ENCODE results near the gene GSN. TPM values are rescaled to one million over a fixed set of nuclear protein-coding genes. Genes with fewer than 3 reads are reported as not detected.

GSN gene
- total and polyA plus RNA-seq, 4 donors = 18.8 to 402 (median 51.6) TPM

DNA sequence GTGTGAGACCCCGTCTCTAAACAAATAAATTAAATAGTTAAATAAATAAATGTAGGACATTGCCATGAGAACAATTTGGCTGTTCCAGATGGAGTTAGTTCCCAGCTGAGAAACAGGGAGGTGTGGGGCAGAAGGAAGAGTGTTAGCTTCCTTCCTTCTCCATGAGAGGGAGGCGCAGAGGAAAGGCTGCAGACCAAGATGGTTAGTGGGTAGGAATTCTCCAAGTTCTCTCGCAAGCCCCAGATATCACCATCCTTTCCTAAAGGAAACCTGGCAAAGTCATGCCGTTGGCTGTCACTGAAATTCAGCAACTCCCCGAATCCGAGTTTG, 33.2 kb upstream of the GSN start:
- Histone ChIP-seq H3K9me3 (ENCODE audit: control insufficient read depth in 4 of 4, low read length in 3 of 4) (no peaks in the 10 kb centered on the region), H3K4me3 (ENCODE audit: low read depth in 1 of 3, low read length in 3 of 3) (no peak overlapping the region), H3K27ac (ENCODE audit: low read depth in 1 of 2, low read length in 2 of 2) (no peak overlapping the region), H3K4me1 (ENCODE audit: control insufficient read depth in 4 of 4, insufficient read depth in 4 of 4, low read length in 3 of 4) (no peaks in the 10 kb centered on the region), H3K27me3 (ENCODE audit: control insufficient read depth in 4 of 4, insufficient read depth in 4 of 4, low read length in 3 of 4) (no peaks in the 10 kb centered on the region), H3K36me3 (ENCODE audit: control insufficient read depth in 4 of 4, insufficient read depth in 3 of 4, low read depth in 1 of 4, low read length in 3 of 4) (peaks cover 0 to 2% (median 0%) of the 10 kb centered on the region in 4 donors), H3K9ac (ENCODE audit: low read depth in 1 of 2, low read length in 2 of 2) (no peak overlapping the region)
- no peak for DNase-seq (ENCODE audit: low spot score)
- 87% methylated on average over 6 of the region's 6 CpGs for WGBS
- TF ChIP-seq RAD21 (IDR thresholded peaks at IDR 0.05) = no peak
- TF ChIP-seq GABPA (IDR thresholded peaks at IDR 0.05 in 1 of 2, conservative IDR thresholded peaks at IDR 0.05 in 1 of 2) = no peak
- no peak for TF ChIP-seq RXRA (IDR thresholded peaks at IDR 0.05)
- no peak for TF ChIP-seq CTCF (IDR thresholded peaks at IDR 0.05; ENCODE audit: low read depth, low read length, missing input control)

DNA sequence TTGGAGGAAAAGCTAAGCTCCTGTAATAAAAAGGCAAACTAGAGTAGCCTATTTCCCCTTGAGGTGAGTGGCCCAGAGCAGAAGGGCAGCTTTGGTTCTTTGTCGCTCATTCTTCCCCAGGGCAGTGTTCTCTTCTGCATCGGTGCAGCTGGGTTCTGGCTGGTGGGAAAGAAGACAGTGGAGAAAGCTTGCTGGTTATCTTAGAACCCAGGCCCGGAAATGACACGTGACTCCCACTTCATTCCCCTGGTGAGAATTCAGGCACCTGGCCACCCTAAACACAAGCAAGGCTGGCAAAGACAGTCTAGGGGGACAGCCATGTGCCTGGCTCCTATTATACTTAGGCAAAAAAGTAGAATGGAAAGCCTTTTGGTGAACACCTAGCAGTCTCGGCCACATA, 32.5 kb upstream of the GSN start:
- no peak overlapping the region for H3K27ac ChIP-seq (ENCODE audit: low read depth in 1 of 2, low read length in 2 of 2)
- TF ChIP-seq SP1 (IDR thresholded peaks at IDR 0.05) (no peak), REST (IDR thresholded peaks at IDR 0.05) (no peak), FOXA1 (IDR thresholded peaks at IDR 0.05) (no peak), TAF1 (conservative IDR thresholded peaks at IDR 0.05) (no peak)
- TF ChIP-seq, protein P1, sequence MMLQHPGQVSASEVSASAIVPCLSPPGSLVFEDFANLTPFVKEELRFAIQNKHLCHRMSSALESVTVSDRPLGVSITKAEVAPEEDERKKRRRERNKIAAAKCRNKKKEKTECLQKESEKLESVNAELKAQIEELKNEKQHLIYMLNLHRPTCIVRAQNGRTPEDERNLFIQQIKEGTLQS (IDR thresholded peaks at IDR 0.05) = no peak
- 96% methylated on average over 5 of the region's 5 CpGs for WGBS
- no peaks in the 10 kb centered on the region for H3K27me3 ChIP-seq (ENCODE audit: control insufficient read depth in 4 of 4, insufficient read depth in 4 of 4, low read length in 3 of 4)
- no peak for DNase-seq (ENCODE audit: low spot score)
- no peak overlapping the region for H3K4me3 ChIP-seq (ENCODE audit: low read depth in 1 of 3, low read length in 3 of 3)
- no peak overlapping the region for H3K9ac ChIP-seq (ENCODE audit: low read depth in 1 of 2, low read length in 2 of 2)
- no peaks in the 10 kb centered on the region for H3K4me1 ChIP-seq (ENCODE audit: control insufficient read depth in 4 of 4, insufficient read depth in 4 of 4, low read length in 3 of 4)
- H3K36me3 ChIP-seq (ENCODE audit: control insufficient read depth in 4 of 4, insufficient read depth in 3 of 4, low read depth in 1 of 4, low read length in 3 of 4) = peaks cover 0 to 2% (median 0%) of the 10 kb centered on the region in 4 donors
- H3K9me3 ChIP-seq (ENCODE audit: control insufficient read depth in 4 of 4, low read length in 3 of 4) = no peaks in the 10 kb centered on the region

DNA sequence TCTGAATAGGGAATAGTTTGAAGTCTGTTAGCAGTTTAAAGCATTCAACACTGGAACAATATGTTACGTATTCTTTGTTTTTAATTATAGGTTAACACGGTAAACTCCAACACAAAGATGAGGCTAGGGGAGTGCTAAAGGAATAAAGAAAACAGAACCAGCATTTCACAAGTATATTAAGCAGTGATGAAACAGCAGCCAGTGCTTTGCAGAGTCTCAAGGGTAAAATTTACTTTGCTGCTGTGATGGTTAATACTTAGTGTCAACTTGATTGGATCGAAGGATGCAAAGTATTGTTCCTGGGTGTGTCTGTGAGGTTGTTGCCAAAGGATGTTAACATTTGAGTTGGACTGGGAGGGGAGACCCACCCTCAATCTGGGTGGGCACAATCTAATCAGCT, 30.0 kb upstream of the GSN start:
- H3K9me3 ChIP-seq (ENCODE audit: control insufficient read depth in 4 of 4, low read length in 3 of 4) = no peaks in the 10 kb centered on the region
- peaks cover 0 to 2% (median 0%) of the 10 kb centered on the region in 4 donors for H3K36me3 ChIP-seq (ENCODE audit: control insufficient read depth in 4 of 4, insufficient read depth in 3 of 4, low read depth in 1 of 4, low read length in 3 of 4)
- H3K9ac ChIP-seq (ENCODE audit: low read depth in 1 of 2, low read length in 2 of 2) = no peak overlapping the region
- TF ChIP-seq SP1 (IDR thresholded peaks at IDR 0.05) (no peak), HNF4G (IDR thresholded peaks at IDR 0.05) (no peak)
- WGBS = 90% methylated on average over 3 of the region's 3 CpGs
- no peaks in the 10 kb centered on the region for H3K27me3 ChIP-seq (ENCODE audit: control insufficient read depth in 4 of 4, insufficient read depth in 4 of 4, low read length in 3 of 4)
- DNase-seq (ENCODE audit: low spot score) = no peak
- no peaks in the 10 kb centered on the region for H3K4me1 ChIP-seq (ENCODE audit: control insufficient read depth in 4 of 4, insufficient read depth in 4 of 4, low read length in 3 of 4)
- H3K27ac ChIP-seq (ENCODE audit: low read depth in 1 of 2, low read length in 2 of 2) = no peak overlapping the region
- H3K4me3 ChIP-seq (ENCODE audit: low read depth in 1 of 3, low read length in 3 of 3) = no peak overlapping the region
